Ovary (tissue), 3 donors: ENCODE data around the gene KRTAP4-4.

Experiments used
- POLR2A ChIP-seq: fragments of 450-650 bp; IDR thresholded peaks from one replicate; pipeline ENCODE4 v1.6.1; 2017; ENCODE audit warnings: antibody characterized with exemption, mild to moderate bottlenecking, moderate library complexity
- TF ChIP-seq, protein P1 (sequence below), 3 donors: fragments of 450-650 bp in 2 of 3; fragments of 200-600 bp in 1 of 3; IDR thresholded peaks; one replicate each; pipeline versions ENCODE4 v1.5.1 to v1.8.0; 2016 to 2022; ENCODE audit warnings: antibody characterized with exemption in 3 of 3, mild to moderate bottlenecking in 1 of 3
- donor health status: DM: no; HTN: no; CAD: no.

- no peak for TF ChIP-seq POLR2A
- TF ChIP-seq, protein P1, sequence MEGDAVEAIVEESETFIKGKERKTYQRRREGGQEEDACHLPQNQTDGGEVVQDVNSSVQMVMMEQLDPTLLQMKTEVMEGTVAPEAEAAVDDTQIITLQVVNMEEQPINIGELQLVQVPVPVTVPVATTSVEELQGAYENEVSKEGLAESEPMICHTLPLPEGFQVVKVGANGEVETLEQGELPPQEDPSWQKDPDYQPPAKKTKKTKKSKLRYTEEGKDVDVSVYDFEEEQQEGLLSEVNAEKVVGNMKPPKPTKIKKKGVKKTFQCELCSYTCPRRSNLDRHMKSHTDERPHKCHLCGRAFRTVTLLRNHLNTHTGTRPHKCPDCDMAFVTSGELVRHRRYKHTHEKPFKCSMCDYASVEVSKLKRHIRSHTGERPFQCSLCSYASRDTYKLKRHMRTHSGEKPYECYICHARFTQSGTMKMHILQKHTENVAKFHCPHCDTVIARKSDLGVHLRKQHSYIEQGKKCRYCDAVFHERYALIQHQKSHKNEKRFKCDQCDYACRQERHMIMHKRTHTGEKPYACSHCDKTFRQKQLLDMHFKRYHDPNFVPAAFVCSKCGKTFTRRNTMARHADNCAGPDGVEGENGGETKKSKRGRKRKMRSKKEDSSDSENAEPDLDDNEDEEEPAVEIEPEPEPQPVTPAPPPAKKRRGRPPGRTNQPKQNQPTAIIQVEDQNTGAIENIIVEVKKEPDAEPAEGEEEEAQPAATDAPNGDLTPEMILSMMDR (IDR thresholded peaks at IDR 0.05), result no peak
These were observed 15.3 kb downstream of the KRTAP4-4 start for GRCh38 chr17:41145261-41145660.
